Stimulated activated CD4-positive, alpha-beta T cell treated with anti-CD3 and anti-CD28 coated beads, Interleukin-4, amount 100 ng/mL, for 24 hours (primary cell): ENCODE measurements around the gene RPL22.

Experiments
- DNase-seq: peaks from one replicate; pipeline ENCODE4 v3.0.0-alpha.2; 2020

RPL22 gene

DNA sequence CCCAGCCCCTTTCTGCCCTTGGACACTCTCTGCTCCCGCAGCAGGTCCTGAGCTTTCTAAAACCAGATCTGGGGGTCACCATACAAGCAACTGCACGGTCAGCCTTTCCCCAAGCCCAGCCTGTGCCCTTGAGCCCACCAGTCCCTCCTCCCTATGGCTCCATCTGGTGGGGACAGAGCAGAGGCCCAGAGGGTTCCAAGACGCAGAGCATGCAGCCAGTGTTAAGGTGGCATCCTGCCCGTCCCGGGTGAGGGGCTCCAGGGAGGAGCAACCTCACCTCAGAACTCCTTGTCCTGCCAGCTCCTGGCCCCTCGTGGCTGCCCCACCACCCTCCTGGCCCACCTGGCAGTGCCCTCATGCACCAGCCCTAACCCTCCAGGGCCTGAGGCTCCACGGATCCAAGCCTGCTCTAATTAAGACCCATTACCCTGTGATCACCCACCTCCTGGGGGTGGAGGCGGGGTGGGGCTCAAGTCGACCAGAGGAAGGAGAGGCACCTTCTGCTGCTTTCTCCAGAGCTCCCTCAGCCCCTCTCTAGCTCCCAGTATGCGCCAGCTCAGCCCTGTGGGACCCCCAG, 27.8 kb downstream of the RPL22 start:
- DNase-seq, result no peak

DNA sequence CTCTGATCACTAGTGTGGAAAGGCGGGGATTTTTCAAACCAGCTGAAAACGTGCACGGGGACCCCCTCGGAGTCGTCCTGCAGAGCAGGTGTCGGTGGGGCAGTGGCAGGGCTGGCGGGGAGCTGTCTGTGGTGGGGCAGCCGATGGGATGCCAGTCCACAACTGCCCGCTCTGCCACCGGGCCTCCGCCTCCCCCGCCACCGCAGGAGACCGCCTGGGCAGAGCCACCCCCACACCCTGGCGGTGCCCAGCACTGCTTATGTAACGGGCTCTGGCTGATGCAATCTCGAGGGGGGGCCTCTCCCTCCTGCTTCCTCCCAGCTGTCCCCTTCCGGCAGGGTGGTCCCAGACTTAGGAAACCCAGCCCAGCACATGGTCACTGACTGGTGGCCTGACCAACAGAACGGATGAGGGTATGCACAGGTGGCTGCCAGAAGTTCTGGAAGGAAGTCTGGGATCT, 28.6 kb downstream of the RPL22 start:
- DNase-seq, result no peak

DNA sequence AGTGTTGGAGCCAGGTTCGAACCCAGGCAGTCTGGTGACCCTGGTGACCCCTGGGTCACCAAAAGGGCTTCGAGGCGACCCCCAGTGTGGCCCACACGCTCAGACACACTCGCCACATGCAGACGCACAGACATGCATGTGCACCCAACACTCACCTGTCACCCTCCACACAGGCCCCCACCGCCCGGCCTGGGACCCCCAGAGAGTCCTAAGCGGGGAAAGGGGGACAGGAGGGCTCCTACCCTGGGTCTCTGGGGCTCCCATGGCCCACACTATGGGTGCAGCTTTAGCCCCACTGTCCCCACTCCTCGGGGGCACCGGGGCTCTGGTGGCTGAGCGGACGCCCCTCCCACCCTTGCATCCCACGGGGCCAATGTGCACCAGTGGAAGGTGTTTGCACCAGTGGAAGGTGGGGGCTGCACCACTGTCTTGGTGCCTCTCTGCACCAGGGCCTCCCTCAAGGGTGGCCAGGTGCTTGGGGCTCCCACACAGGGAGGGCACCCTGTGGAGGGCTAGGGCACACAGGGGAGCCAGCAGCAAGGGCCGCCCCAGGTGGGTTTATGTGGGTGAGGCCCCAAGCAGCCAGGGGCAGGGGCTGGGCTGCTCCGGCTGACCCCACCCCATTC, 29.2 kb downstream of the RPL22 start:
- DNase-seq, result no peak

DNA sequence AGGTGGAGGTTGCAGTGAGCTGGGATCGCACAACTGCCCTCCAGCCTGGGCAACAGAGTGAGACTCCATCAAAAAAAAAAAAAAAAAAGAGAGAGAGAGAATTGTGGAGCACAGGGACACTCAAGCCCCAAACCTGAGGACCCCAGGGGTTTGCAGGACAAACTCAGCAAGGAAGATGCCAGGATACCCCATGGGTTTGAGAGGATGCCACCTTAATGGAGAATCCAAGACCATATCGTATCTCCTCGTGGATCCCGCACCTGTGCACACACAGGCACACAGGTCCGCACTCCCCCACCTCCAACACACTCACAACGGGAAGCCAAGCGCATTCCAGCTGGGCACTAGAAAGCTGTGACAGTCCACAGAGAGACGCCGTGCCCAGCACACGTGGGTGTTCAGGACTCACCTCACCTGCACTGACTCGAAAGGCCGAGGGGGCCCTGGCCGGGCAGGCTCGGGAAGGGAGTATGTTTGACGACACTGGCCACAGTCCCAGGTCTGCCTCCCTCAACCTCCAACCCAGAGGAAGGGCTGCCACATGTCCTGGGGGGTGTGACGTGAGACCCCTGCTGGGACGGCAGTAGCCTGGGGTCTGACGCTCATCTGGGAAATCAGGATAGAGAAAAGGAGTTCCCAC, 30.3 kb downstream of the RPL22 start:
- DNase-seq, result no peak

DNA sequence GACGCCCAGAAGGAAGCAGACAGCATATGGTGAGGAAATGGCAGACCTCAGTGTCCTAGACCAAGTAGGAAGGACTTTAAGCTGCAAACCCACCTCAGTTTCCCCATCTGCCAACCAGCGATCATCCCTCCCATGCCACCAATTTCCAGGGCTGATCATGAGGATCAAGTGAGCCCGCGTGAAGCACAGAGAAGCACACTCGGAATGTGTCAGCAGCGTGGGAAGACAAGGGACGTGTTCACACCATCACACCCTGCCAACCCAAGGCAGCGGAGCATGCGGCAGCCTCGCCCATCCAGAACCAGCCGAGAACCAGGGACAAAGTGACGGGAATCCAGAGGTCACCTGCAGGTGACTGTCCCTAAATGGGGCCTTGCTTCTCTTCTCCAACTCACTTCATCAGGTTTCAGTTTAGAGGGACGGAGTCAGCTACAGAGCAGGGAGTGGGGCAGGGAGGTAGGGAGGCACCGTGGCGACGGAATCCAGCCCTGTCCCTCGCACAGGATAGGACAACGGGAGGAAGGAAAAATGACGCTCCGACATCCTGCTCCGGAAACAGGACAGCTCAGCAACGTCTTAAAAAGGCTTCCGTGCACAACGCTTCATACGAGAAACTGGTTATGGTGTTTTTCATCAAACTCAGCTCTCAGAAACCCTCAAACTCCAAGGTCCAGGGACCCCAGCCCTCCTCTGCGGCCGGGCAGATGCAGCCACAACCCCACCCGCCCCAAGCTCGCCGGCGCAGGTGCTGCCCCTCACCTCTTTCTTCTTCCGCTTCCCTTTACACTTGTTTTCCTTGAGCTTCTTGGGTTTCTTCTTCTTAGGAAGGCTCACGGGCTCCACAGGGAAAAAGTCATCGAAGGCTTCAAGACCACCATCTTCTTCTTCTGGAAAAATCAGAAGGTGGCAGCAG, 31.7 kb downstream of the RPL22 start:
- no peak for DNase-seq

DNA sequence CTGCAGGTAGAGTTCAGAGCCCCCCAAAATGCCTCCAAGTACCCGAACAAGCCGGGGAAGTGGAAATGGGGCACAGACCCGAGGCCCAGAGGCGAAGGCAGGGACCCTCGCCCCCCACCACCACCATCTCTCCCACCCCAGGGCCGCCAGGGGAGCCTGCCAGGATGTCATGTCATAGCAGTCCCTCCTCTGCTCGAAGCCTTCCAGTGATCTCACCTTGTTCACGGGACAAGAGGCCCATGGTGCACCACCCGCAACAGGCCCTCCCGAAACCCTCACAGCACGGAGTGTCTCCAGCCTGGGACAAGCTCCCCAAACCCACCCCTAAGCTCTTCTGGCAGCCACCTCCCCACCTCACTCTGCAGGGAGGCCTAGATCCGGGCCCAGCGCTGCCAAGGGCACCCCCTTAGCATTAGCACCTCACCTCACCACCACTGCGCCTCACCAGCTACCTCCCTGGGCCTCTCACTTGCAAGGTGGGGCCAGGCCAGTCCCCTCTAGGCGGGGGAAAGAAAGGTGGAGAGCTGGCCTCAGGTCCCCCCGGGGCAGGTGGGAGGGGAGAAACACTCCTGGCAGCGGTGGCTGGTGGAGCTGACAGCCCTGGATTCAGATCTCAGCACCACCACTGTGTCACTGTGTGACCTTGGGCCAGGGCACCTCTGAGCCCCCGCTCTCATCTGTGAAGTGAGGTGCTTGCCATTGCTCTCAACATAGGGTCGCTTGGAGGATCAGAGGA, 32.6 kb downstream of the RPL22 start:
- DNase-seq, result no peak

DNA sequence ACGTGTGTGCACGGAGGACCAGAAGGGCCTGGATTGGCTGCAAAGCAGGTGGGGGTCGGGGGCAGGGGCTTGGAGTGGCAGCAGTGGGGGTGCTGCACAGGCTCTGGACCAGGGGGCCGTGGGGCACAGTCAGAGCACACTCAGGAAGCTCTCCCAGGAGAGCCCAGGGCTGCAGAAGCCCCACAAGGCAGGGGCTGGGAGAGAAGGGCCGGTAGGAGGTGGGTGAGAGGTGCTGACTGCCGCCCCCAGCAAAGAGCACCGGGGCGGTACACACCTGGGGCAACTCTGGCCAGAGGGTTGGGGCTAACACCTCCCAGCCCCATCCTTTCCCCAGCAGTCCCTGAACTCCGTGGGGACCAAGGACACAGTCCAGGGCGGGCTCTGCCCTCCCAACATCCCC, 33.2 kb downstream of the RPL22 start:
- no peak for DNase-seq

DNA sequence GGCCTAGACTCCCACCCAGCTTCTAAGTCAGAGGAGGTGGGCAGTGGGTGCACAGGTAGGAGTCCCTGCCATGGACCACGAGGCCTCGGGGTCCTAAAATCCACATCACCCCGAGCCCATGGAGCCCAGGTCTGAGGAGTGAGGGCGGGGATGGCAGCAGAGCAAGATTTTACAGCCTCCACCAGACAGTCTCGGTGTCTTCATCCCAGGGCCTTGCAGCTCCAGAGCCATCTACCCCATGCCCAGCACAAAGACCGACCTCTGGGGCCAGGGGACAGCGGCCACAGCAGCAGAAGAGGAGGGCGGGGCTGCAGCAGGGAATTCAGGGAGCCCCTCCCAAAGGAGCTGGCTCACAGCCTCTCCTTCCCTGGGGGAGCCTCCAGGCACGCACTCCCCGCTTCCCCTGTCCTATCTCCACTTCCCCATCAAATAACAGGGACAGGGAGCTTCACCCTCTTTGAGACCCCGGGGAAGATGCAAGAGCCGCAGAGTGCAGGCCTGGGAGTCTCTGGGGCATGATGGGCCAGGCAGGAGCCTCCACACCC, 33.9 kb downstream of the RPL22 start:
- no peak for DNase-seq

DNA sequence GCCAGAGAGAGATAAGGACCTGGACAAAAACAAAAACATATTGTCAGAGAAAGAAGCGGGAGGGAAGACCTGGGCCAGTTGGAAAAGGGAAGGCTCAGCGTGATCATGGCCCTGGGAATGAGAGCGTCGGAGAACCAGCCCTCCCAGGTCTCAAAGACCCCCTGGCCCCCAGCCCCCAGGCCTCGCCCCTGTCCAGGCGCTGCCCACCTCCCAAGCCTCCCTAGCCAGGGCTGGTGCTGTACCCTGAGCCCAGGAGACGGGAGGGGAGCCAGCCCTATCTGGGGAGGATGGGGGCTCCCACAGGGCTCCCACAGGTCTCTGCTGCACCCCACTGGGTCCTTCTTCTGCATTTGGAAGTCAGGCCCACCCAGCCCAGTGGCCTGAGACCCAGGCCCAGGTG, 34.4 kb downstream of the RPL22 start:
- no peak for DNase-seq

DNA sequence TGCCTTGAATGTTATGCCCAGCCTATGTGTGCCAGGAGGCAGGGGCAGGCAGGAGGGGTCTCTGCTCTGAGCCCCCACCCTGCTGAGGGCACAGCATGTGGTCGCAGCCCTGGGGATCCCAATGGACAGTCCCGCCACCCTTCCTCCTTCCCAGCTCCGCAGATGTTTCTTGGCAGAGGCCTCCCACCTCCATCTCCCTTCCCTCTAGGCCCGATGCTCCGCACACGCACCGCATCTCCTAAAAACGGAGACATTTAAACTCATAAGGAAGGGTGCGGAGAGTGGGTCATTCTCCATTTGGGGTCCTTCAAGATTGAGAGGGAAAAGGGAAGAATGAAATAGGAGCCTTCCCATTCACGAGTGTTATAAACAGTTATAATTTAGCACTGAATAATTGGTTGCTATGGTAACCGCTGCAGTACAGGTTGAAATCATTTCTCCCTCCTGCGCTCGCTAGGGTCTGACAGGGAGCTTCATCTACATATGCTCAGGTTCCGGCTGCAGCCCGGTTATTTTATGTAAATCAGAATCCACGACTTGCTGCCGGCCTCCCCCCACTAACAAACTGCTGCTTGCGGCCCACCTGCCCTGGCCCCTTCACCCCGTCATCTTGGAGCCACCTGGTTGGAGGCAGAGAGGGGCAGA, 35.3 kb downstream of the RPL22 start:
- DNase-seq, result no peak

DNA sequence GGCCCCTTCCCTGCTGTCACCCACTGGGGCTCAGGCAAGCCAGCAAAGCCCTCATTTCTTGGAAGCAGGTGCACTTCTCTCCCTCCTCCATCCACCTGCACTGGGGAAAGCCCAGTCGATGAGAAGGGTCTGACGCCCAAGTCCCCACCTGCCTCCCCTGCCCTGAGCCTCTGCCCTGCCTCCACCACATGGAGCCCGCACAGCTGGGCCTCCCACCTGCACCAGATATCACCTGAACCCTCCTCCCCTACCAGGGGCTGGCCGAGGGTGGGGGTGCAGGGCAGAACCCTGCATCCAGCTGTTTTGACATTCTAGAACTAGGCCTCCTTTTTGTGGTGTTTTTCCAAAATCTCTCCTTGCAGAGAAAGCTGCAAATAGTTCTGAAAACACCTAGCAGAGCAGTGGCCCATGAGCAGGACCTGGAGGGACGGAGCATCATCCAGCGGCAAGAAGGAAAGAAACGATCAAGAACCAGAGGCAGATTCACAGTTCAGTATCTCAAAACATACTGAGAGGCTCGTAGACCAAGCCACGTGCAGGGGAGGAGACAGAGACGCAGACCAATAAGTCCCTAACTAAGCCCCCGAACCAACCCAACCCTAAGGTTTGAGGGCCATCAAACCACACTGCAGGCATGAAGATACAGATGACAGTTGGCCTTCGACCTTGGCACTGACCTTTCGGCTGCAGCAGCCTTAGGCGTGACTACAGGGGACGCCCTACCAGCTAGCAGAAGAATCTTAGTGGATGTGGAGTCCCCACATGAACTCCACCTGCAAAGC, 36.0 kb downstream of the RPL22 start:
- no peak for DNase-seq

DNA sequence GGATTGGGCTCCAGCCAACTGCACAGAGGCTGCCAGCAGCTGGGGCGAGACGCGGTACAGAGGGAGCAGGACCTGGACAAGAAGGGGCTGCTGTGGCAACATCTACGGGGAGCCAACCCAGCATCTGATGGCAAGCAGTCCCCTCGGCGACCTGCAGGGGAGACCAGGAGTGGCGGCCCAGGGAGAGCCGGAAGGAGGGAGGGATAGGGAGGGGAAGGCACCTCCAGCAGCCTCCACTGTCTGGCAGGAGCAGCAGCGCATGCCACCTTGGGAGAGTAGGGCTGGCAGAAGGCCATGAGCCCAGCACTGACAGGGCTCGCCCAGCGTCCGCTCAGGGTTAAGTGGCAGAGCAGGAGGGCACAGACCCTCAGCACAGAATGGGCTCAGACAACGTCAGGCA, 36.6 kb downstream of the RPL22 start:
- DNase-seq, result no peak

DNA sequence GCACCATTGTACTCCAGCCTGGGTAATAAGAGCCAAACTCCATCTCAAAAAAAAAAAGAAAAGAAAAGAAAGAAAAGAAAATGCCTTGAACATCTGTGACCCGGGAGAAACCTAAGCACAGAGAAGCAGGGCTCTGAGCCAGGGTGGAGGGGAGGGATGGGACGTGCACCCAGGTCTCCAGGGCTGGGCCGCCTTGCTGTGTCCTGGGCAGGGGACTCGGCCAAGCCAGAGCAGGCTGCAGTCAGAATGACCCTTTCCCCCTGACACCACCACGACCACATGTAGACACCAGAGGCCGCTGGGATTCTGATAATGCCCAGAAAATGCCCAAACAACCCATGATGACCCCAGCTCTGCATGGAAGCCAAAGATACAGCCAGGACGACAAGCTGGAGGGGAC, 37.1 kb downstream of the RPL22 start:
- no peak for DNase-seq

DNA sequence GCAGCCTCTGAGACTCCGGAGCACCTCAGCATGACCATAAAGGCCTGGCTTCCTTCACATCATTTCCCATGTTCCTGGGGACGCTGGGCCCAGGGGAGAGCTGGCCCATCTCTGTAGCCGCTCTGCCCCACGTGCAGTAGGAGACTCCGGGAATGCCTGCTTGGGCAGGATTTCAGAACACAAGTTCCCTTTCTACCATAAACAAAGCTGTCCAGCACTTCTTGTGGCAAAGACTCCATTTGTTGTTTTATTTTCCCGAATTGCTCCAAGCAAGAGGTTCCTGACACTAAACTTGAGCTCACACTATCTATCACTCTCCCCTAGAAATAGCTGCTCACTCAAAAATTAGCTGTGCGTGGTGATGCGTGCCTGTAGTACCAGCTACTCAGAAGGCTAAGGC, 41.2 kb downstream of the RPL22 start:
- DNase-seq, result no peak

DNA sequence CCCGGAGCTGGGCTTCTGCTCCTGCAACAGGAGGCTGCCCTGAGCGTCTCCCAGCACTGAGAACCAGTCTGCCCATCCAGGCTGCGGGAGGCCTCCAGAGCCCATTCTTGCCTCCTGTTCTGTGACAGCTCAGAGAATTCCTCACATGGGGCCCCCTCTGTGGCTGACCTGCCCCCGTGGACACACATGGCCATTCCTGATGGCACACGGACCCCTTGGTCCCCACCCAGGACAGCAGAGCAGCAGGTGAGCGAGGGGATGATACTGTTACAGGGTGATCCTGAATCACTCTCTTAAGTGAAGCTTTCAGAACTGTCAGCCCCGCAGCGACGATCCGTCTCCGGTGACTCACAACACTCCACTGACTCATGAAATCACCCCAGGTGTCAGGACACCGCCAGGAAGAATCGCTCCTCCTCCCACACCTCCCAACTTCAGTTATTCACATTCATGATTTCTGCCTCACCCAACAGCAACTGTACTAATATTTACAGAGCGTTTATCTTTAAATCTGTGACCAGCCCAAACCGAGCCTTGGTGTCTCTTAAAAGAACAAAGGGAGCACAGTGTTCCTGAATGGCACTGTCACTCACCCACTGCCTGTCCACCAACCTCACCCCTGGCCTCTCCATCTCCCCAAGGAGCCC, 41.7 kb downstream of the RPL22 start:
- peak; percentile 40 for DNase-seq

DNA sequence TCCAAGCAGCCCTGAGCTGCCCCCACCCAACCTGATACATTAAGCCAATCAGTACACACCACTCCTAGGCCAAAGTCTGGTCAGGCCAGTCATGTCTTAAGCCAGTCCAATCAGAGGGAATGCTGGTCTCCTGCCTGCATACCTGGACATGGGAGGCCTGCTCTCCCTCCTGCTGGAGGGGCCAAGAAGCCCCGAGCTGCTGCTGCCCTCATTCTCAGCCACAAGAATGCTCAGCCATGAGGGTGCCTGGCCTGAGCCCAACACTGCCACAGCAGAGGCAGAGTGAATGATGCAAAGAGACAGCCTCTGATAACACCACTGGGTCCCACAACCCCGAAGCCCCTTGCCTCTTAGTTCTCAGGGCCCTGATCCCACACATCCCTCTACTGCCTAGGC, 42.3 kb downstream of the RPL22 start:
- DNase-seq, result no peak

DNA sequence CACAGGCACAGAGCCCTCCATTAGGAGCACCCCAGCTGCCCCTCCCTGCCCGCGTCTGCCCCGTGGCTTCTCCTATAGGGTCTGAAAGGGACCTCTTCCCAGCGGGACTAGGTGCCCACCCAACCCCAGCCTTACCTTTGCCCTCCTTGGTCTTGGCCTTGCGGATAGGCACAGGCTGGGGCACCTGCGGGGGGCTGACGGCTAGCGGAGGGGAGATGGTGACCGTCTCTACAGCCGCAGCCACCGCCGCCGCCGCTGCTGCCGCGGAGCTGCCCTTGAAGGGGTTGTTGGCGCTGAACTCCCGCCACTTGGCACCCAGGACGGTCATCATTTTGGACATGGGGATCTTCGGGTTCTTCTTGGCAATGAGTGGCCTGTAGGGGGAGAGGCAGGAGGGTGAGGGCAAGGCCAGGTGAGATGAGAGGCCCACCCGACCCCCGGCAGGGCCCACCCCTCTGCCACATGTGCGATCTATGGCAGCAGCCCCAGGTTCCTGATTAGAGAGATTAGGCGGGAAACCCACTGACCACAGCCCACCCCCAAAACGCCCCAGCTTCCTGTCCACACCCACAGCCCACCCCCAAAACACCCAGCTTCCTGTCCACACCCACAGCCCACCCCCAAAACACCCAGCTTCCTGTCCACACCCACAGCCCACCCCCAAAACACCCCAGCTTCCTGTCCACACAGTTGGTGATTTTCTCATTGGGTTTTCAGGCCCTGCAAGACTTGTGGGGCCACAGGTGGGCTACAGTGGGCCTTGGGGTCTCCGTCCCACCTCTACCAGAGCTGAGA, 44.7 kb downstream of the RPL22 start:
- DNase-seq, result no peak

DNA sequence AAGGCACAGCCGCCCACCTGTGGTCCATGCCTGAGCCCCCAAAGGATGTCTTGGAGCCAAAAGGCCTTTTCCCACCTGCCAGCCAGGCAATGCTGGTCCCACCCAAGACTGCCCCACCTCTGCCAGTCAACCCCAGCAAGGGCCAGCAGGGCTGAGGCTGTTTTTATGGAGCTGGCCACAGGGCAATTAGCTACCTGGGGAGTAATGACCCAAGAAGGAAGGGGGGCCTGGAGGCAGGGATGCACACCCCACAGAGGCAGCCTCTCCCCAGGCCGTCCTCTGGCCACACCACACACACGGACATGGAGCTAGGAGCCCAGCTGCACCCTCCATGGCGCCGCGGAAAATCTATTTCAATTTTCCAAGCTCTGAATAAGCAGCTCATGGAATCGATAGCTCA, 46.5 kb downstream of the RPL22 start:
- no peak for DNase-seq

DNA sequence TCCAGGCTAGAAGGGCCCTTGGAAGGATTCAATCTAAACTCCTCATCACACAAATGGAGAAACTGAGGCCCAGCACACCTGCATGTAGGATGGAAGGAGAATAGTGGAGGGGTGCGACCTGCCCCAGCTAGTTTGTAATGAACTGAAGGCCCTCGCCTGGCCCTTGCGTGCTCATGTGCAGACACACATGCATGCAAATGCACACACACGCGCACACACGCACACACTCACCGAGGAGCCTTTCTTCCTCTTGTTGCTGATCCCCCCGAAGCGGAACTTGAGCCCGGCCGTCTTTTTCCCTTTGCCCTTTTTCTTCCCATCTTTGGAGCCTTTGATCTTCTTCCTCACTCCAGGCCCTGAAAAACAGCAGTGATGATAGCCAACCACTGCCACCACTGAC, 47.2 kb downstream of the RPL22 start:
- DNase-seq, result no peak

DNA sequence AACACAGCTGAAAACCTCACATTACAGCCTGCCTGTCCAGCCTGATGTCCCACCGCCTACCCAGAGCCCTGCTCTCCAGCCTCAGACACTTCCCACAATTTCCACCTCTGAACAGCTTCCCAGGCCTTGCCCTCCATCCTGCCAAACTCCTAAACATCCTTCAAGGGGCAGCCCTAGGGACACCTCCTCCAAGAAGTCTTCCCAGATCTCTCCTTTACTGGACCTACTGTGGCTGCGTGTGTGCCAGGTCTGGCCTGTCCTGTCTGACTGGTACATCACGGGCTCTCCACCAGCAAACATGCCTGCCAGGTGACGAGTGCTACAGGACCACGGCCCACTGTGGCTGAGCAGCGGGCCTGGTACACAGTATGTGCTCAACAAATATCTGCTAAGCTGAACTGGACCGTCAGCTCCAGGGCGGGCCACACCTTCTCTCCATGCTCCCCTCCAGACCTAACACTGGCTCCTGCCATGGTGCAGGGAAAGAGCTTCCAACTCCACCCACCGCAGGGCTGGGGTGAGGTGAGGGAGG, 48.0 kb downstream of the RPL22 start:
- DNase-seq, result no peak
